GM18505 (cell line): ENCODE data around the gene ADAMTS10.
A peak's percentile ranks its signal among the peaks of the same experiment; 100 is the strongest.
"Not testable (repeated sequence)": the region's sequence is repeated elsewhere in the genome, so short reads cannot be mapped to it uniquely, and the experiment has no call there.

ENCODE experiments used
- ATAC-seq: cut with Tn5 transposase; IDR thresholded peaks from one replicate; pipeline ENCODE4 v1.9.1; 2021; ENCODE audit not compliant: unreplicated experiment
- POLR2A ChIP-seq: IDR thresholded peaks from 4 replicates; pipeline ENCODE4 v1.6.1; 2011; ENCODE audit warnings: borderline replicate concordance; ENCODE audit not compliant: insufficient read depth, insufficient read length; ENCODE audit errors: extremely low read depth

ADAMTS10 gene

DNA sequence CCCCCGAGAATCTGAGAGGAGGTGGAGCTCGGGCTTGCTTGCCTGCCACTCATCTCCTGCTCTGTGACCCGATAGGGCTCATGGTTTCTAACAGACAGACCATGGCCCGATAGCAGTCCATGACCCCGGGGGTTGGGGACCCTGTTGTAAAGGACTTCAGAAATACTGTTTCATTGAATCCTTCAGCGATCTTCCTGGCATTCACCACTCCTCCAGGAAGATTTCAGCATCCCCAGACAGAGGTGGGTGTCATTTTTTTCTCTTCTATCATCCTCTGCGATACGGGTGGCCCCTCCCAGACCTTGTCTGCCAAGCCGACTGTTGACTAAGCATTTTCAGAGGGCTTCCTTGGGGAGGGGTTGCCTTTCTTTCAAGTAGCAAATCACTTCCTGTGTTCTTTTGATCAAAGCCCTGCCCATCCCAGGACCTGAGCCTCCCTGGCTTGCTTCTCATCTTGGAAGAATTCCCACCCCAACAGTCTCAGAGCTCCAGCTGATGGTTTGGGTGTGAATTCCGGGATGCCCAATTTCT is 35.0 kb downstream of the ADAMTS10 start:
- ATAC-seq, result no peak
- TF ChIP-seq POLR2A, result no peak

- ATAC-seq, result not testable (repeated sequence)
Observed at GRCh38 chr19:8574619-8574922, 35.9 kb downstream of the ADAMTS10 start.

DNA sequence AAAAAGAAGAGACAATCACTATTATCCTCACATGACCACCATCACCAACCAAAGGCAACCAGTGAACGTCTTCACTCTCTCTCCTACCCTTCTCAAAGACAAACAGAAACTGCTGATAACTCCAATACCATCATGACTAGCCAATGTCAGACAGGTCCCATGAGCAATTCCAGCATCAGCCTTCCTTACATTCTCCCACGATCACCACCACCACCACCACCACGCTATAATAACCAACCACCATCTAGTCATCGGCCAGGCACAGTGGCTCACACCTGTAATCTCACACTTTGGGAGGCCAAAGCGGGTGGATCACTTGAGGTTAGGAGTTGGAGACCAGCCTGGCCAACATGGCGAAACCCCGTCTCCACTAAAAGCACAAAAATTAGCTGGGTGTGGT is 37.2 kb downstream of the ADAMTS10 start:
- ATAC-seq, result no peak
- TF ChIP-seq POLR2A, result no peak

- TF ChIP-seq POLR2A, result no peak
Observed at GRCh38 chr19:8571006-8571411, 39.5 kb downstream of the ADAMTS10 start.

DNA sequence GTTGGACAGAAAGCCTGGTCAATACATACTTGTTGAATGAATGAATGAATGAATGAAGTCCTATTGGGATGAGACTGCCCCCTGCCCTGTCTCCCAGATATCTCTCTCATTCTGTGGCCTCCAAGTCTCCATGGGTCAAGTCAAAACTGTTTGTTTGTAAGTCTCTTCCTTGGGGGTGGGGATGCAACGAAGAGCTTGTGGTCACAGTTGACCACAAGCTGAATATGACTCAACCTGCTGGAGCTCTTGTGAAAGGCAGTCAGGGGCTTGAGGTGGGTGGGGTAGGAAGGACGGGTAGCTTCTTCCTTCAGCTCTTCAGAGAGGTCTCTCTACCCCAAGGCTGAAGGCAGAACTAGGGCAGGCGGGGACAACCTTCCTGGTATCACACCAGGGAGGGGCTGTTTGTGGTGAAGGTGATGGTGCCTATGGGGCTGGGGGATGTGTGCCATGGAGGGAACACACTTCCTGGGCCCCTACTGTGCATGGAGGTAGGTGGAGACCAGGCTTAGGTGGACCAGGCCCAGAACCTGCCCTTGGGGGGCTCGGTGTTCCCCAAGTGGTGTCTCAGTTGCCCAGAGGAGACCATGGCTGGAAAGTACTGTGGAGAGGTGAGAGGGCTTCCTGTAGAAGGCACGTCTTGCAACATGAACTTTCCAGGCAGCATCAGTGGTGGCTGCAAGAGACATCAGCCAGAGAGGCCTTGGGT is 41.3 kb downstream of the ADAMTS10 start:
- no peak for TF ChIP-seq POLR2A

More at GRCh38 chr19:8571006-8571411, 39.5 kb downstream of the ADAMTS10 start:
- ATAC-seq, result no peak

GRCh38 chr19:8567522-8568172 is 42.9 kb downstream of the ADAMTS10 start:
- TF ChIP-seq POLR2A, result no peak
- no peak for ATAC-seq

More for the DNA sequence above, 41.3 kb downstream of the ADAMTS10 start:
- peak; percentile 85 for ATAC-seq

- ATAC-seq, result no peak
Observed at GRCh38 chr19:8566855-8567254, 43.7 kb downstream of the ADAMTS10 start.

GRCh38 chr19:8564866-8565265 is 45.6 kb downstream of the ADAMTS10 start:
- ATAC-seq, result not testable (repeated sequence)

More at GRCh38 chr19:8566855-8567254, 43.7 kb downstream of the ADAMTS10 start:
- TF ChIP-seq POLR2A, result no peak

DNA sequence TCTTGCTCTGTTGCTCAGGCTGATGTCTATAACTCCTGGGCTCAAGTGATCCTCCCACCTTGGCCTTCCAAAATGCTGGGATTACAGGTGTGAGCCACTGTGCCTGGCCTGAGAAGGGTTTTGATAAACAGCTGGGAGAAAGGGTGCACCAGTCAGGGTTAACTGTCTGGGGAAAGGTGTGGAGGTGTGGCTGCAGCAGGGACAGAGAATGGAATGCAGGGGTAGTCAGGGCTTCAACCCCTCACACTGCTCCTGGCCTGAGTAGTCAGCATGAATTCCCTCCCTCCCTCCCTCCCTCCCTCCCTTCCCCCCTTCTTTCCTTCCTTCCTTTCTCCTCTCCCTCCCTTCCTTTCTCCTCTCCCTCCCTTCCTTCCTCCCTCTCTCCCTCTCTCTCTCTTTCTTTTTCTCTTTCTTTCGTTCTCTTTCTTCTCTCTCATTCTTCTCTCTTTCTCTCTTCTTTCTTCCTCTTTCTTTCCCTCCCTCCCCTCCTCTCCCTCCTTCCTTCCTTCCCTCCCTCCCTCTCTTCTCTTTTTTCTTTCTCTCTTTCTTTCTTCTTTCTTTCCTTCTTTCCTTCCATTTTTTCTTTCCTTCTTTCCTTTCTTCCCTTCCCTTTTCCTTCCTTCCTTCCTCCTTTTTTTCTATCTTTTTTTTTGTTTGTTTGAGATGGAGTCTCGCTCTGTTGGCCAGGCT is 49.3 kb downstream of the ADAMTS10 start:
- no peak for TF ChIP-seq POLR2A

DNA sequence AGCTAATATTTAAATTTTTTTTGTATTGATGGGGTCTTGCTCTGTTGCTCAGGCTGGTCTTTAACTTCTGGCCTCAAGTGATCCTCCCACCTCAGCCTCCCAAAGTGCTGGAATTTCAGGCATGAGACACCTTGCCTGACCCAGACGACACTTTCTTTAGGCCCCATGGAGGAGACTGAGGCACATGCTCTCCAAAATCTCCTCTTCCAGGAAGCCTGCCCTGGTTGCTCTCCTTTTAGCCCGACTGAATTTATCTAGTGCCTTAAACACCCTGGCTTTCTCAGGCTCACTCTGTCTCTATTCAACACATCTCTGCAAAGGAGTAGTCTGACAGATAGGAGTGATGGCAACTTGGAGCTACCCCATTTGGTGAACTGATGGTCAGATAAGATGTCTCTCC is 52.2 kb downstream of the ADAMTS10 start:
- ATAC-seq, result no peak
- TF ChIP-seq POLR2A, result no peak

More for the DNA sequence above, 49.3 kb downstream of the ADAMTS10 start:
- ATAC-seq, result no peak

GRCh38 chr19:8557642-8558238 is 52.8 kb downstream of the ADAMTS10 start:
- no peak for ATAC-seq
- no peak for TF ChIP-seq POLR2A

- not testable (repeated sequence) for ATAC-seq
Observed at GRCh38 chr19:8553729-8554128, 56.8 kb downstream of the ADAMTS10 start.

- ATAC-seq, result no peak
- TF ChIP-seq POLR2A, result no peak
Observed at GRCh38 chr19:8552810-8553209, 57.7 kb downstream of the ADAMTS10 start.

- no peak for ATAC-seq
Observed at GRCh38 chr19:8550070-8550469, 60.4 kb downstream of the ADAMTS10 start.

GRCh38 chr19:8545743-8546142 is 64.8 kb downstream of the ADAMTS10 start:
- ATAC-seq, result no peak
- no peak for TF ChIP-seq POLR2A

More at GRCh38 chr19:8550070-8550469, 60.4 kb downstream of the ADAMTS10 start:
- TF ChIP-seq POLR2A, result no peak
